ENCODE data around the gene KRTAP16-1. TPM values are rescaled to one million over a fixed set of nuclear protein-coding genes. Genes with fewer than 3 reads are reported as not detected.
"Not testable (repeated sequence)": the region's sequence is repeated elsewhere in the genome, so short reads cannot be mapped to it uniquely, and the experiment has no call there.

KRTAP16-1 gene
- total RNA-seq, 1 experiment from 2014 or later: not detected

GRCh38 chr17:41284546-41284945, 24.6 kb downstream of the KRTAP16-1 start:
- intact Hi-C loops (cut with micrococcal nuclease; ENCODE audit: unreplicated experiment): no loop called here
- no peaks in the 10 kb centered on the region for H3K9me2 ChIP-seq (ENCODE audit: insufficient read depth)
- no peak overlapping the region for H2AFZ ChIP-seq
- POLR2A ChIA-PET (ENCODE audit: unreplicated experiment): no interaction called here
- no peak overlapping the region for H3K27ac ChIP-seq
- H4K20me1 ChIP-seq (ENCODE audit: insufficient read depth): no peaks in the 10 kb centered on the region
- no peaks in the 10 kb centered on the region for H3K36me3 ChIP-seq (ENCODE audit: low read depth)
- CTCF ChIA-PET: no interaction called here
- no peak for DNase-seq
- no TSS peak for BruUV-seq (replicated peaks)
- no peaks in the 10 kb centered on the region for H3K79me2 ChIP-seq (ENCODE audit: low read depth)
- 0 out of 2 replicates have a peak, but pooled peaks cover 7% of the 10 kb centered on the region for H3K9me3 ChIP-seq (ENCODE audit: insufficient read depth, low read depth)
- TF ChIP-seq, protein P1, sequence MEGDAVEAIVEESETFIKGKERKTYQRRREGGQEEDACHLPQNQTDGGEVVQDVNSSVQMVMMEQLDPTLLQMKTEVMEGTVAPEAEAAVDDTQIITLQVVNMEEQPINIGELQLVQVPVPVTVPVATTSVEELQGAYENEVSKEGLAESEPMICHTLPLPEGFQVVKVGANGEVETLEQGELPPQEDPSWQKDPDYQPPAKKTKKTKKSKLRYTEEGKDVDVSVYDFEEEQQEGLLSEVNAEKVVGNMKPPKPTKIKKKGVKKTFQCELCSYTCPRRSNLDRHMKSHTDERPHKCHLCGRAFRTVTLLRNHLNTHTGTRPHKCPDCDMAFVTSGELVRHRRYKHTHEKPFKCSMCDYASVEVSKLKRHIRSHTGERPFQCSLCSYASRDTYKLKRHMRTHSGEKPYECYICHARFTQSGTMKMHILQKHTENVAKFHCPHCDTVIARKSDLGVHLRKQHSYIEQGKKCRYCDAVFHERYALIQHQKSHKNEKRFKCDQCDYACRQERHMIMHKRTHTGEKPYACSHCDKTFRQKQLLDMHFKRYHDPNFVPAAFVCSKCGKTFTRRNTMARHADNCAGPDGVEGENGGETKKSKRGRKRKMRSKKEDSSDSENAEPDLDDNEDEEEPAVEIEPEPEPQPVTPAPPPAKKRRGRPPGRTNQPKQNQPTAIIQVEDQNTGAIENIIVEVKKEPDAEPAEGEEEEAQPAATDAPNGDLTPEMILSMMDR (conservative IDR thresholded peaks at IDR 0.05): no peak
- no peak for TF ChIP-seq EZH2 (IDR thresholded peaks at IDR 0.05; ENCODE audit: low read depth)
- H3K4me2 ChIP-seq: no peak overlapping the region
- H3K4me1 ChIP-seq (replicated peaks; ENCODE audit: insufficient read depth): no peaks in the 10 kb centered on the region; the same call in 1 of the 2 replicates
- no peaks in the 10 kb centered on the region for H3K27me3 ChIP-seq (ENCODE audit: insufficient read depth, low read depth)
- H3K4me3 ChIP-seq: no peak overlapping the region
- no peaks in the 10 kb centered on the region for H3F3A ChIP-seq (ENCODE audit: insufficient read depth, low read depth)

DNA sequence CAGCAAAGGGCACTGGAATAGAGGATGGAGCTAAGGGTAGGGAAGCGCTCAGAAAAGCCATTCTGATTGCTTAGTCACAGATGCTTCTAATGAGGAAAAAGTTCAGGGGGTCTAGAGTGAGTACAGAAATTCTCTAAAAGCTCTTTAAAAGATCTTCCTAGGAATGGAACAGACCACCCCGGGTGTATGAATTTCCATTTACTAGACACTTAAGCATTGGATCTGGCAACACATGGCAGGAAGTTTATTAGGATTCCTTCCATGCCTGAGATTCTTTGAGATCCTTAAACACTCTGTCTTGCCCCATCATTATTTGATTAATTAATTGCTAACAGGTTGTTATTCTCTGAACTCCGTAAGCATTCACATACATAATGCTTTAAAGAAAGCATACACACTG, 25.1 kb downstream of the KRTAP16-1 start:
- H3K9me2 ChIP-seq (ENCODE audit: insufficient read depth): no peaks in the 10 kb centered on the region
- CTCF ChIA-PET: no interaction called here
- BruUV-seq (replicated peaks): no TSS peak

GRCh38 chr17:41278176-41278955, 30.7 kb downstream of the KRTAP16-1 start:
- POLR2A ChIA-PET (ENCODE audit: unreplicated experiment): no interaction called here

More for the DNA sequence above, 25.1 kb downstream of the KRTAP16-1 start:
- intact Hi-C loops (cut with micrococcal nuclease; ENCODE audit: unreplicated experiment): no loop called here
- no peak for DNase-seq
- Histone ChIP-seq H3K36me3 (ENCODE audit: low read depth) (no peaks in the 10 kb centered on the region), H2AFZ (no peak overlapping the region; the same call in 1 of the 2 replicates), H3F3A (ENCODE audit: insufficient read depth, low read depth) (no peaks in the 10 kb centered on the region), H3K27ac (no peak overlapping the region), H3K79me2 (ENCODE audit: low read depth) (no peaks in the 10 kb centered on the region), H3K4me2 (no peak overlapping the region), H3K9me3 (ENCODE audit: insufficient read depth, low read depth) (0 out of 2 replicates have a peak, but pooled peaks cover 7% of the 10 kb centered on the region), H3K4me3 (no peak overlapping the region), H3K4me1 (replicated peaks; ENCODE audit: insufficient read depth) (no peaks in the 10 kb centered on the region; the same call in 1 of the 2 replicates), H3K27me3 (ENCODE audit: insufficient read depth, low read depth) (no peaks in the 10 kb centered on the region), H4K20me1 (ENCODE audit: insufficient read depth) (no peaks in the 10 kb centered on the region)
- TF ChIP-seq, protein P1 (conservative IDR thresholded peaks at IDR 0.05): no peak
- no peak for TF ChIP-seq EZH2 (IDR thresholded peaks at IDR 0.05; ENCODE audit: low read depth)
- POLR2A ChIA-PET (ENCODE audit: unreplicated experiment): no interaction called here

DNA sequence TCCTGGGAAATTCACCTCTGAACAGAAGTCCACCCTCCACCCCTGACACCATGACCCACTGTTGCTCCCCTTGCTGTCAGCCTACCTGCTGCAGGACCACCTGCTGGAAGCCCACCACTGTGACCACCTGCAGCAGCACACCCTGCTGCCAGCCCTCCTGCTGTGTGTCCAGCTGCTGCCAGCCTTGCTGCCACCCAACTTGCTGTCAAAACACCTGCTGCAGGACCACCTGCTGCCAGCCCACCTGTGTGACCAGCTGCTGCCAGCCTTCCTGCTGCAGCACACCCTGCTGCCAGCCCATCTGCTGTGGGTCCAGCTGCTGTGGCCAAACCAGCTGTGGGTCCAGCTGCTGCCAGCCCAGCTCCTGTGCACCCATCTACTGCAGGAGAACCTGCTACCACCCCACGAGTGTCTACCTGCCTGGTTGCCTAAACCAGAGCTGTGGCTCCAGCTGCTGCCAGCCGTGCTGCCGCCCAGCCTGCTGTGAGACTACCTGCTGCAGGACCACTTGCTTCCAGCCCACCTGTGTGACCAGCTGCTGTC, 33.4 kb downstream of the KRTAP16-1 start, which contains the start of gene KRTAP9-7:
KRTAP9-7 (plus strand) TSS at position 51 of the 543 bp plus-strand sequence; CDS start at position 51, 0 bp downstream.
- H3K4me1 ChIP-seq (replicated peaks; ENCODE audit: insufficient read depth); H3K36me3 ChIP-seq (ENCODE audit: low read depth); intact Hi-C loops (cut with micrococcal nuclease; ENCODE audit: unreplicated experiment); H3F3A ChIP-seq (ENCODE audit: insufficient read depth, low read depth); H3K27ac ChIP-seq; H2AFZ ChIP-seq; CTCF ChIA-PET; DNase-seq; H3K9me2 ChIP-seq (ENCODE audit: insufficient read depth); H3K4me2 ChIP-seq; H3K79me2 ChIP-seq (ENCODE audit: low read depth); H3K4me3 ChIP-seq; H3K9me3 ChIP-seq (ENCODE audit: insufficient read depth, low read depth); POLR2A ChIA-PET (ENCODE audit: unreplicated experiment); H4K20me1 ChIP-seq (ENCODE audit: insufficient read depth); BruUV-seq (replicated peaks); H3K27me3 ChIP-seq (ENCODE audit: insufficient read depth, low read depth): not testable (repeated sequence)

More at GRCh38 chr17:41278176-41278955, 30.7 kb downstream of the KRTAP16-1 start:
- Histone ChIP-seq H3K9me2 (ENCODE audit: insufficient read depth) (no peaks in the 10 kb centered on the region), H2AFZ (no peak overlapping the region), H4K20me1 (ENCODE audit: insufficient read depth) (no peaks in the 10 kb centered on the region), H3K4me2 (no peak overlapping the region), H3K4me3 (no peak overlapping the region), H3K4me1 (replicated peaks; ENCODE audit: insufficient read depth) (no peaks in the 10 kb centered on the region), H3K36me3 (ENCODE audit: low read depth) (no peaks in the 10 kb centered on the region), H3K27ac (no peak overlapping the region), H3F3A (ENCODE audit: insufficient read depth, low read depth) (no peaks in the 10 kb centered on the region), H3K79me2 (ENCODE audit: low read depth) (no peaks in the 10 kb centered on the region), H3K27me3 (ENCODE audit: insufficient read depth, low read depth) (no peaks in the 10 kb centered on the region), H3K9me3 (ENCODE audit: insufficient read depth, low read depth) (0 out of 2 replicates have a peak, but pooled peaks cover 2% of the 10 kb centered on the region)
- no TSS peak for BruUV-seq (replicated peaks)
- CTCF ChIA-PET: no interaction called here
- DNase-seq: no peak
- intact Hi-C loops (cut with micrococcal nuclease; ENCODE audit: unreplicated experiment): no loop called here
- TF ChIP-seq, protein P1 (conservative IDR thresholded peaks at IDR 0.05): no peak

All from PC-9 (cell line).